8988T (cell line): Measurements from ENCODE around the gene UBR7.
"Not testable (repeated sequence)": the region's sequence is repeated elsewhere in the genome, so short reads cannot be mapped to it uniquely, and the experiment has no call there.

Experiments
- DNase-seq: peaks from one replicate; pipeline ENCODE4 v3.0.0; 2011

Gene UBR7

GRCh38 chr14:93195316-93195999 lies 11.6 kb upstream of the UBR7 start:
- DNase-seq = no peak

- DNase-seq = no peak
Observed at GRCh38 chr14:93199031-93199430, 8.0 kb upstream of the UBR7 start.

DNA sequence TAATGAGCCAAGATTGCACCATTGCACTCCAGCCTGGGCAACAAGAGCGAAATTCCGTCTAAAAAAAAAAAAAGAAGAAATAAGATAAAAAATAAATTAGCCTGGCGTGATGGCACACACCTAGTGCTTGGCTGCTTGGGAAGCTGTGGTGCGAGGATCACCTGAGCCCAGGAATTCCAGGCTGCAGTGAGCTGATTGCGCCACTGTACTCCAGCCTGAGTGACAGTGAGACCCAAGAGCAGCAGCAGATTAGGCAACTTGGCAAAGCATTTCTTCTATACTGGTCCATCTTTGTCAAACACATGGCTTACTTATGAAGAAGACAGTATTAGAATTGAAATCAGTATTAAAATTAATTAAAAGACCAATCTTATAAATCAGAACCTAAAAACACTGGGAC lies 6.5 kb upstream of the UBR7 start:
- DNase-seq = no peak

- DNase-seq = no peak
Observed at GRCh38 chr14:93201155-93201704, 5.8 kb upstream of the UBR7 start.

GRCh38 chr14:93207468-93208308 lies 632 bp downstream of the UBR7 start:
- DNase-seq = no peak

GRCh38 chr14:93212432-93212831 lies 5.4 kb downstream of the UBR7 start:
- DNase-seq = no peak

DNA sequence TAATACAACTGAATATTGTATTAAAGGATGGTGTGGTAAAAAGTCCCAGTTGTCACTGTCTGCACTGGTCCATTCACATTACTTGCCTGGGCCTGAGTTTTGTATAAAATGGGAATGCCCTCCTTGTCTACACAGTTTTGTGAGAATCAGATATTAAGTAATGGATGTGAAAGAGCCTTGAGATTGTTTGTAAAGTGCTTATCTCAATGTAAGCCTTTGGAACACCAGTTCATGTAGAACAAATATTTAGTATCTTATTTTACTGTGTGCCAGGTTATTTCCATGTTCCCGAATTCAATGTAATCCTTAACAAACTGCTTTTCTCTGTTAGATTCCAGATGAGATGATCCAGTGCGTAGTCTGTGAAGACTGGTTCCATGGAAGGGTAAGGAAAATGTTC lies 7.5 kb downstream of the UBR7 start:
- no peak for DNase-seq

DNA sequence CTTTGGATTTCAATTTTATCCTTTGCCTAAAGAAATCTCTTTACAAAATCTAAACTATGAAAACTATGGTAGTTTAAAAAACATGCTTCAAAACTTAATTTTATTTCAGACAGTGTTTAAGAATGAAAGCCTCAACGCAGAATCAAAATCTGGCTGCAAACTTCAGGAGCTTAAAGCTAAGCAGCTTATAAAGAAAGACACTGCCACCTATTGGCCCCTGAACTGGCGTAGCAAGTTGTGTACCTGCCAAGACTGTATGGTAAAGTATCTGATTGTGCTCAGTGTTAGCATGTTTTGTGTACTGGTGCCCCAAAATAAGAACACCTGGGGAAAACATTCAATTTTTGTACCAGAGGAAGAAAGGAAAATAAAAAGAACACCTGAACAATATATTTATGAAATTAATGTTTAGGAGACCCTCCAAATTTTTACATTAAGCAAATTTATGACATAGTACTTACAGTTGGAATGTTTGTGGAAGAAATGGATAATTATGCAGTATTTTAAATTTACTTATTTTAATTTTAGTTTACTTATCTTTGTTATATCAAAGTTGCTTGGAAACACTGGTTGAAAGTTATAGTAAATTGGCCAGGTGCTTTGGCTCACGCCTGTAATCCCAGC lies 12.2 kb downstream of the UBR7 start:
- DNase-seq = no peak

DNA sequence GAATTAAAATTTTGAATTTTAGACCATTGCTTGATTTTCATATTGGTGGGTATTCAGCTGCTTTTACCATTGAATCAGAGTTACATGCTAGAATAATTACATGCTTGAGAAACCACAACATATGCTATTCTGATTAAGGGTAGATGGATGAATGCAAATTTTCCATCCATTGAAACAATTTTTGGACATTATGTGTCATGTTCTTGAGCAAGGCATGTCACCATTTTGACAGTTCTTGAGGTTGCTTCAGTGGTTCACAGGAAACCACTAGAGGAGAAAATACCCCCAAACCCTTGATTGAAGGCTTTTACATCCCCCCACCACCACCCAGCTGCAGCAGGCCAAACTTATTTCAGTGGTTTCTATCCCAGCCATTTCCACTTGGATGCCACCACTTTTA lies 13.5 kb downstream of the UBR7 start:
- no peak for DNase-seq

- no peak for DNase-seq
Observed at GRCh38 chr14:93223565-93223964, 16.5 kb downstream of the UBR7 start.

GRCh38 chr14:93228550-93228949 lies 21.5 kb downstream of the UBR7 start:
- no peak for DNase-seq

DNA sequence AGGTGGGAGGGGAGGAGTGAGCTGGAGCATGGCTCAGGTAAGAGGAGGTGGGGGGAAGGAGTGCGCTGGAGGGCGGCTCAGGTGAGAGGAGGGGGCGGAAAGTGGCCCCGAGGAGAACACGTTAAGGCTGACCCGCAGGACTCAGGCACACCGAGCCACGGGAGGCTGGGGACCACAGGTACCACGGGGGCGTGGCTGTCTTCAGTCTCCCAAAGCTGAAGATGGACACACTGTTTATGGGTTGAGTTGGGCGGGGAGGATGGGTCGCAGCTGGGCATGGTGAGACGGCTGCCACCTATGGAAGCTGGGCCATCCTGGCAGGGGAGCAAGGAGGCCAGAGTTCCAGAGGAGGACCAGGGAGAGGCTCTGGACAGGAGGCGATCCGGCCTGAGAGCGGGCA lies 23.5 kb downstream of the UBR7 start:
- DNase-seq = no peak

DNA sequence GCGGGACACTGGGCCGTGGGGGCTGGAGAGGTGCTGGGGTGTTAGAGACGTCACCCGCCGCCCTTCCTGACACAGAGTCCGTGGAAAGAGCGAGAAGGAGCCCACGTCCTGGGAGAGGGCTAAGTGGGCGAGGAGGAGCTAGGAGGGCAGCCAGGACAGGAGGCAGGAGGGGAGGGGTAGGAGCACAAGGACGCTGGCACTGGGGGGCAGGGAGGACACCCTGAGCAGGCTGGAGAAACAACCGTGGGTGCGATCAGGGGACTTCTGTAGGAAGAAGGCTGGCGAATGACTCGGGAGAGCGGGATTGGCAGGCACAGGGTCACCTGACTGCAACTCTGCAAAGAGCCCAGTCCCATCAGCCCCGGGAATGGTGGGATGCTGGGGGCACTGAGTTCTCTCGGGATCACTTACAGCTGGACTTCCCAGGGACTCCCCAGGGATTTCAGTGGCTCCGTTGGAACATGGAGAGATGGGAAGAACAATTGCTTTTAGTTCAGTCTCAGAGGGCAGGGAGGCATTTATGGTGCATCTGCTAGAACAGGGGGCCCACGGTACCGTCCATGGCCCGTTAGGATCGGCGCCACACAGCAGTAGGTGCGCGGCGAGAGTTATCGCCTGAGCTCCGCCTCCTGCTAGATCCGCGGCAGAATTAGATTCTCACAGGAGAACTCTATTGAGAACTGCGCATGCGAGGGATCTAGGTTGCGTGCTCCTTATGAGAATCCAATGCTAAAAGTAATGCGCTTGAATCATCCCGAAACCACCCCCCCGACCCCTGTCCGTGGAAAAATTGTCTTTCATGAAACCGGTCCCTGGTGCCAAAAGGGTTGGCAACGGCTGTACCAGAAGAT lies 24.3 kb downstream of the UBR7 start:
- no peak for DNase-seq

DNA sequence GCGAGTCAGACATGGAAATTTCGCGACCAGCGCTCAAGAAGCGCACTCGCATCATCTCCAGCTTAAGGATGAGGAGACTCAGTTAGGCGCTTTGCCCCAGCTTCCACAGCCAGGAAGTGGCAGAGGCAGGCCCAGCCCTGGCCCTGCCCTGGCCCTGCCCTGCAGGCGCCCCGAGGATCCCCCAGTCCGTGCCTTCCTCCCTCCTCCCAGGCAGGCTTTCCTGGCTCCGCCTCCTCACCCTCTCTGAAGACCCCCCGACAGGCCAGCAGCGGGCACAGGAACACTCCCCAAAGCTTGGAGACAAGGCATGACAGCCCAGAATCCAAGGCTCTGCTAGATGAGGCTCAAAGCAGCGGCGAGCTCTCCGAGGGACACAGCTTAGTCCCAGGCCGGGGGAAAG lies 25.1 kb downstream of the UBR7 start:
- no peak for DNase-seq

GRCh38 chr14:93233078-93233477 lies 26.0 kb downstream of the UBR7 start:
- DNase-seq = not testable (repeated sequence)

DNA sequence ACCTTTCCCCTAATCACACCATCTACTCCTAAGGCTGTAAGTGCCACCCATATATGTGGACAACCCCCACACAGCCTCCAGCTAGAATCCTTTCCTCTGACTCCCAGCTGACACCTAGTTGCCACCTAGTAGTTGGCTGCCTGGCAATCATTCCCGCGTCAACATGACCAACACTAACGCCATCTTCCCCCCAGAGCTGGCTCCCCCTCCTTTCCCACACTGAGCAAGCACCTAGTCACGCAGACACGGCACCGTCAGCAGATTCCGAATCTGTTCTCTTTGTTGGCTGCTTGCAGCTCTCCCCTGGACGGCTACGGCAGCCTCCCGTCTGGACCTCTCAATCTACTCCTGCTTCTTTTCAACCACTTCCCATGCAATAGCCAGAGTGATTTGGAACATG lies 27.7 kb downstream of the UBR7 start:
- no peak for DNase-seq

DNA sequence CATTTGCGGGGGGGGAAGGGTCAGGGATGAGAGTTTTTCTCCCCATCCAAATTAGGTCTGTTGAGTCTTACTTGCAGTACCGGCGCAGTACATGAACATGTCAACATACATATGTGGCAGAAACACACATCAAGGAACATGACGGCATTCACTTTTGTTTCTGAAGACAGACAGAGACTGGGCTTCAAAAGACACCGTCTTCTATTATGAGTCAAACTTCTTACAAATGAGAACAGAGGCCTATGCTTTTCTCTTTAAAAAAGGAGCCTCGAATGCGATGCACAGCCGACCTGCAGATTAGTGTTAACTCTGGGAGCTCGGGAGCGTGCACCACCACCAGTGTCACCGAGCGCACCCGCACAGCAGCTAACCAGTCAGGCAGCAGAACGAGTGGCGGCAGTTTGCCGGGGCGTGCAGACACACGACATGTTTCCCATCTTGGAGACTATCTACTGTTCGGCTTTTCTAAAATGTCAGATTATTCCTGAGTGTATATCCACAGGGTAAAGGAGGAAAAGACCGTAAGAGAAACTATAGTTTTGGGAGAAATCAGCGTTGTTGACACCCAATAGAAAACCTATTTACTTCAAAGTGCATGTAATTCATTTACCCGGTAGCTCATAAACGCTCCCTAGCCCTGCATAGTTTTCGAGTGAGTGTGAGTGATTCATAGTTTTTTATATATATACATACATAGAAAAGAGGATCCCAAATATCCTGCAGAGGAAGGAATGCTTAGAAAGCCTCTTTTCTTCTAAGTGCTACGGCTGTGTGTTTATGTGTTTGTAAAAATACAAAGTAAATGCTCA lies 33.0 kb downstream of the UBR7 start:
- no peak for DNase-seq

DNA sequence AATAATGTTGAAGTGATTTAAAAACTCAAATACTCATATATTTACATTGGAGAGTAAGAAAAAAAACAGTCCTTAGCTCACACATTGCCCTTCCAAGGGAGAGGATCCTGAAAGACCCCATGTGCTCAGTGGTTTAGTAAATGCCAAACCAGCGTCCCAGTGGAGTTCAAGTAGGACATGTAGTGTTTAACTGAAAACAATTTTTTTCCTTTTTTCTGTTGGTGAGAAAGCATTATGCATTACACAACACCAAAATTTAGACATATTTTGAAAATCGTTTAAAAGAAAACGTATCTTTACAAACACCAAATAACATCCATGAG lies 33.6 kb downstream of the UBR7 start:
- DNase-seq = no peak

DNA sequence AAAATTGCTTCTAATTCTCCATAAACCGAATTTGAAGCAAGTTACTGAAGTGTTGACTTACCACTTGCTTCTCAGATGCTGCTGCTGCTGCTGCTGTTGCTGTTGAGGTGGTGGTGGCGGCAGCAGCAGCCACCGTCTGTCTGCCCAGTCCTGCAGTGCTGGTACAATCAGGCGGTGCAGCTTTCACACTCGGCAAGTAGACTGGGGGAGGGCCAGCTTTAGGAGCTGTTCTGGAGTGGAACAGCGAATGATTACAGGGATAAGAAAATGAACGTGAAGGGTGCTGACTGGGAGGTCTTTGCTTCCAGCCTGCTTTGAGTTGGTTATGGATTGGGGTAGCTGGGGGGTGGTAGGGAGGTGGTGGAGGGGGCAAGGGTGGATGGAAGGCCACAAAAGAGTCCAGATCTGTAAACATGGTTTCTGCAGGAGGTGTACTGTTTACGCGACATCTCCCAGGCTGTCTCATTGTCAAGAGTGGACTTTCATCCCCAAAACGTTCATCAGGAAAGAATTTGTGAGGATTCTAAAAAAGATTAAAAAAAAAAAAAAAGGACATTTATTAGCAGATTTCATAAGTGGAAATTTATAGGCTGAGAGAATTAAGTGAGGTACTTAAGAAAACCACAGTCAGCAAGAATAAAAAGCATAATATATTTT lies 38.8 kb downstream of the UBR7 start:
- DNase-seq = no peak

- no peak for DNase-seq
Observed at GRCh38 chr14:93246534-93246933, 39.5 kb downstream of the UBR7 start.

- DNase-seq = no peak
Observed at GRCh38 chr14:93249128-93249831, 42.2 kb downstream of the UBR7 start.
